Kidney (tissue), 14 donors: ENCODE results near the gene GCK. TPM values are rescaled to one million over a fixed set of nuclear protein-coding genes. Genes with fewer than 3 reads are reported as not detected.
A peak's percentile ranks its signal among the peaks of the same experiment; 100 is the strongest.

ENCODE experiments used
- DNase-seq, 5 donors: peaks; one replicate each; pipeline ENCODE4 v3.0.0-alpha.2; 2013 to 2020
- FAIRE-seq: peaks from 2 replicates; lab custom pipeline; 2012; peaks lifted over from hg19 to GRCh38; lab: Jason Lieb, UNC
- H3K27ac ChIP-seq, 2 donors: one replicate each; pipeline ENCODE4 v1.7.0; 2013; ENCODE audit warnings: low read depth in 2 of 2, low read length in 2 of 2, inconsistent platforms in 1 of 2
- H3K27me3 ChIP-seq: one replicate; pipeline ENCODE4 v1.7.1; 2013; ENCODE audit warnings: low read length, inconsistent platforms; ENCODE audit not compliant: control insufficient read depth, insufficient read depth
- H3K36me3 ChIP-seq, 3 donors: one replicate each; pipeline versions ENCODE4 v1.7.0 to v1.7.1; 2013; ENCODE audit warnings: low read length in 3 of 3, control low read depth in 1 of 3, inconsistent platforms in 1 of 3; ENCODE audit not compliant: insufficient read depth in 3 of 3, control insufficient read depth in 2 of 3
- H3K4me1 ChIP-seq, 3 donors: one replicate each; pipeline versions ENCODE4 v1.7.0 to v1.7.1; 2013; ENCODE audit warnings: low read length in 3 of 3, inconsistent platforms in 1 of 3, low read depth in 1 of 3; ENCODE audit not compliant: control insufficient read depth in 2 of 3, insufficient read depth in 2 of 3
- H3K4me3 ChIP-seq, 3 donors: one replicate each; pipeline versions ENCODE4 v1.7.0 to v1.8.1; 2013; ENCODE audit warnings: low read length in 3 of 3, control low read depth in 1 of 3, inconsistent platforms in 1 of 3
- H3K9ac ChIP-seq, 3 donors: one replicate each; pipeline versions ENCODE4 v1.7.0 to v1.7.1; 2013; ENCODE audit warnings: low read length in 3 of 3, control low read depth in 1 of 3, inconsistent platforms in 1 of 3
- H3K9me3 ChIP-seq, 3 donors: one replicate each; pipeline versions ENCODE4 v1.7.0 to v1.7.1; 2013; ENCODE audit warnings: low read length in 3 of 3, control low read depth in 1 of 3, inconsistent platforms in 1 of 3; ENCODE audit not compliant: control insufficient read depth in 2 of 3, insufficient read depth in 1 of 3
- CTCF ChIP-seq: IDR thresholded peaks from 3 replicates; pipeline ENCODE4 v1.5.1; 2012; ENCODE audit warnings: mild to moderate bottlenecking, moderate library complexity, borderline replicate concordance; ENCODE audit not compliant: insufficient read depth; ENCODE audit errors: extremely low read depth
- intact Hi-C: fragments of 100-400 bp; cut with DNase I; formaldehyde crosslinking; loops from one replicate; pipeline ENCODE4 v1.11.1; 2022
- polyA plus RNA-seq: library from polyadenylated mRNA; stranded (reverse); fragments of 350-450 nt; fragmentation: Illumina TruSeq; extraction: RNeasy Lipid Tissue Mini Kit (QIAGEN cat#74804); gene quantifications from one replicate; pipeline ENCODE4 v1.2.3, GENCODE V29; 2014; ENCODE audit warnings: low read depth, low replicate concordance; ENCODE audit not compliant: insufficient read depth
- total RNA-seq: library from RNA; stranded (reverse); fragmentation: NEBNext Ultra II Directional; extraction: Animal tissue kit (Norgen Biotek cat#: 25700); gene quantifications from one replicate; pipeline ENCODE4 v1.2.1, GENCODE V29; 2021
- donor health status: control.
- donor health status: control.
- donor health status: control.
- donor health status: control.
- donor health status: control.
- donor health status: DM: yes; HTN: yes; CAD: no.
- donor health status: Normal renal cell carcinoma (clear cell type).

Gene GCK
- total and polyA plus RNA-seq, 2 donors from 2014 or later: 0.25 to 1.0 TPM

- no peak overlapping the region for H3K4me3 ChIP-seq
- no peaks in the 10 kb centered on the region for H3K27me3 ChIP-seq
- no peak overlapping the region for H3K9ac ChIP-seq
- no peak for FAIRE-seq
- no peaks in the 10 kb centered on the region for H3K36me3 ChIP-seq
- H3K27ac ChIP-seq: no peak overlapping the region
- DNase-seq: no peak
- peaks cover 0 to 4% (median 0%) of the 10 kb centered on the region in 3 donors for H3K4me1 ChIP-seq
- intact Hi-C loops: no loop called here
- H3K9me3 ChIP-seq: no peaks in the 10 kb centered on the region
- TF ChIP-seq CTCF: no peak
Observed at GRCh38 chr7:44148166-44148565, 41.1 kb downstream of the GCK start.

GRCh38 chr7:44147026-44147991 lies 41.9 kb downstream of the GCK start:
- peak; percentile 69 to 91 (median 77) for DNase-seq
- no peaks in the 10 kb centered on the region for H3K9me3 ChIP-seq
- H3K4me3 ChIP-seq: no peak overlapping the region
- H3K36me3 ChIP-seq: no peaks in the 10 kb centered on the region
- intact Hi-C loops: no loop called here
- no peak for TF ChIP-seq CTCF
- no peaks in the 10 kb centered on the region for H3K27me3 ChIP-seq
- FAIRE-seq: no peak
- peaks cover 0 to 4% (median 0%) of the 10 kb centered on the region in 3 donors for H3K4me1 ChIP-seq
- no peak overlapping the region for H3K27ac ChIP-seq
- H3K9ac ChIP-seq: no peak overlapping the region

- Histone ChIP-seq H3K36me3 (no peaks in the 10 kb centered on the region), H3K4me3 (peak overlapping the region in 2 of 3 donors; percentile 33 to 47), H3K27me3 (no peaks in the 10 kb centered on the region), H3K4me1 (peaks cover 0 to 4% (median 0%) of the 10 kb centered on the region in 3 donors), H3K27ac (no peak overlapping the region), H3K9ac (no peak overlapping the region), H3K9me3 (no peaks in the 10 kb centered on the region)
- TF ChIP-seq CTCF: no peak
- peak; percentile 86 to 95 (median 91) for DNase-seq
- intact Hi-C loops: no loop called here
- FAIRE-seq: no peak
Observed at GRCh38 chr7:44145969-44146911, 43.0 kb downstream of the GCK start.
